M059J (cell line): Measurements from ENCODE around the gene TFDP1. TPM values are rescaled to one million over a fixed set of nuclear protein-coding genes. Genes with fewer than 3 reads are reported as not detected.
"Not testable (repeated sequence)": the region's sequence is repeated elsewhere in the genome, so short reads cannot be mapped to it uniquely, and the experiment has no call there.

Source experiments
- DNase-seq: peaks from one replicate; pipeline ENCODE4 v3.0.0-alpha.2; 2012; ENCODE audit warnings: low read depth
- total RNA-seq: library from RNA; depleted of rRNA; stranded (reverse); fragments of >200 nt; shearing (Covaris generic); gene quantifications from 2 replicates; pipeline ENCODE4 v1.2.3, GENCODE V29; 2014

Gene TFDP1
- total RNA-seq, 1 experiment from 2014 or later: 116 TPM

- DNase-seq: no peak
Observed at GRCh38 chr13:113616281-113616906, 31.8 kb downstream of the TFDP1 start.

GRCh38 chr13:113616991-113617749 is 32.6 kb downstream of the TFDP1 start:
- no peak for DNase-seq

- no peak for DNase-seq
Observed at GRCh38 chr13:113617961-113618360, 33.4 kb downstream of the TFDP1 start.

- no peak for DNase-seq
Observed at GRCh38 chr13:113618455-113618854, 33.9 kb downstream of the TFDP1 start.

- no peak for DNase-seq
Observed at GRCh38 chr13:113620036-113620796, 35.7 kb downstream of the TFDP1 start.

- DNase-seq: no peak
Observed at GRCh38 chr13:113621046-113621445, 36.5 kb downstream of the TFDP1 start.

GRCh38 chr13:113621498-113621897 is 36.9 kb downstream of the TFDP1 start:
- not testable (repeated sequence) for DNase-seq

- DNase-seq: not testable (repeated sequence)
Observed at GRCh38 chr13:113621986-113622550, 37.5 kb downstream of the TFDP1 start.

GRCh38 chr13:113622791-113623490 is 38.4 kb downstream of the TFDP1 start:
- no peak for DNase-seq

- DNase-seq: no peak
Observed at GRCh38 chr13:113623491-113624234, 39.1 kb downstream of the TFDP1 start.

GRCh38 chr13:113624235-113624587 is 39.7 kb downstream of the TFDP1 start:
- no peak for DNase-seq

- DNase-seq: not testable (repeated sequence)
Observed at GRCh38 chr13:113624640-113625304, 40.2 kb downstream of the TFDP1 start.

- DNase-seq: peak; percentile 20
Observed at GRCh38 chr13:113625965-113626721, 41.6 kb downstream of the TFDP1 start.

- no peak for DNase-seq
Observed at GRCh38 chr13:113627136-113627535, 42.6 kb downstream of the TFDP1 start.

GRCh38 chr13:113628291-113629270 is 44.0 kb downstream of the TFDP1 start:
- no peak for DNase-seq

- no peak for DNase-seq
Observed at GRCh38 chr13:113629866-113630265, 45.3 kb downstream of the TFDP1 start.

- no peak for DNase-seq
Observed at GRCh38 chr13:113630296-113630695, 45.7 kb downstream of the TFDP1 start.

GRCh38 chr13:113630804-113631203 is 46.3 kb downstream of the TFDP1 start:
- DNase-seq: no peak
